Chondrocyte (in vitro differentiated cells): ENCODE results near the gene COA8. TPM values are rescaled to one million over a fixed set of nuclear protein-coding genes. Genes with fewer than 3 reads are reported as not detected.

Source experiments
- DNase-seq: peaks from one replicate; pipeline ENCODE4 v3.0.0; 2021; ENCODE audit warnings: mixed read lengths, low spot score
- H3K27ac Mint-ChIP-seq: one replicate; pipeline ENCODE4 v1.8.0; 2021; ENCODE audit warnings: mild to moderate bottlenecking, moderate library complexity, mixed read lengths; ENCODE audit not compliant: unreplicated experiment
- H3K27me3 Mint-ChIP-seq: 2 replicates; pipeline ENCODE4 v1.8.0; 2021; ENCODE audit warnings: low read depth, mixed read lengths
- H3K36me3 Mint-ChIP-seq: 2 replicates; pipeline ENCODE4 v1.8.0; 2021; ENCODE audit warnings: low read depth, mixed read lengths
- H3K4me1 Mint-ChIP-seq: 2 replicates; pipeline ENCODE4 v1.8.0; 2021; ENCODE audit warnings: low read depth, mild to moderate bottlenecking, mixed read lengths
- H3K4me3 Mint-ChIP-seq: one replicate; pipeline ENCODE4 v1.8.0; 2021; ENCODE audit warnings: mild to moderate bottlenecking, moderate library complexity, mixed read lengths; ENCODE audit not compliant: unreplicated experiment
- H3K9me3 Mint-ChIP-seq: 2 replicates; pipeline ENCODE4 v1.8.0; 2021; ENCODE audit warnings: low read depth, mixed read lengths
- total RNA-seq: library from RNA; stranded (reverse); gene quantifications from 3 replicates; pipeline ENCODE4 v1.2.1, GENCODE V29; 2021
- TF ChIP-seq, protein P1 (sequence below): fragments of 200-600 bp; sonication (generic); IDR thresholded peaks from 2 replicates; pipeline ENCODE4 v1.5.0; 2021; ENCODE audit warnings: antibody characterized with exemption, mild to moderate bottlenecking, moderate library complexity

The COA8 gene
- total RNA-seq, 1 donor from 2014 or later = 51.9 TPM

DNA sequence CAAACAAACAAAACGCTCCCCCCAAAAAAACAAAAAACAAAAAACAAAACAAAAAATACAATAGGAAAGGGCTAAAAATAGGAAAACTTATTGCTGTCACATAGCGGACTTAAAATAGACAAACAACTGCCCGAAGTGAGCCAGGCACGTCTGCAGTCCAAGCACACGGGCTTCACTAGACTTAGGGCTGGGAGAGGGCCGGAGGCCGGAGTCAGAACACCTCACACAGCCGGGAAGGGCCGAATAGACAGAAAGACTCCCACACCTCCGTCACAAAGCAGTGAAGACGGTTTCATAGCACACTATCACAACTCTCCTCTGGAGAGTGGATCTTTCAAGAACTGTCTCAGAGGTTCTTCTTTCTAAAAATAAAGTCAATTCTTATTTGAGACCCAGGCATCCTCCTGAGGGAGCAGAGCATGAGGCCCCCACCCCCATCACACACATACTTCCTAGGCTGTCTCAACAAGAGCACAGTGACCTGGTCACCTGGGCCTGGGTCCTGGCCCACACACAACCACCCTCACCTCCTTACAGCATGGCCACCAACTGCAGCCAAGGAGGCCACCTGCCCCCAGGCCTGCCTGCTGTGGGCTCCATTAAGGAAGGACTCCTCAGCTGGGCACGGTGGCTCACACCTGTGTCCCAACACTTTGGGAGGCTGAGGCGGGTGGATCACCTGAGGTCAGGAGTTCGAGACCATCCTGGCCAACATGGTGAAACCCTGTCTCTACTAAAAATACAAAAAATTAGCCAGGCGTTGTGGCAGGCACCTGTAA, 7.0 kb upstream of the COA8 start:
- Mint-ChIP-seq H3K4me3 (no peak overlapping the region), H3K9me3 (no peaks in the 10 kb centered on the region), H3K4me1 (peaks cover 39% of the 10 kb centered on the region), H3K36me3 (peaks cover 10% of the 10 kb centered on the region), H3K27ac (no peak overlapping the region), H3K27me3 (no peaks in the 10 kb centered on the region)
- TF ChIP-seq, protein P1, sequence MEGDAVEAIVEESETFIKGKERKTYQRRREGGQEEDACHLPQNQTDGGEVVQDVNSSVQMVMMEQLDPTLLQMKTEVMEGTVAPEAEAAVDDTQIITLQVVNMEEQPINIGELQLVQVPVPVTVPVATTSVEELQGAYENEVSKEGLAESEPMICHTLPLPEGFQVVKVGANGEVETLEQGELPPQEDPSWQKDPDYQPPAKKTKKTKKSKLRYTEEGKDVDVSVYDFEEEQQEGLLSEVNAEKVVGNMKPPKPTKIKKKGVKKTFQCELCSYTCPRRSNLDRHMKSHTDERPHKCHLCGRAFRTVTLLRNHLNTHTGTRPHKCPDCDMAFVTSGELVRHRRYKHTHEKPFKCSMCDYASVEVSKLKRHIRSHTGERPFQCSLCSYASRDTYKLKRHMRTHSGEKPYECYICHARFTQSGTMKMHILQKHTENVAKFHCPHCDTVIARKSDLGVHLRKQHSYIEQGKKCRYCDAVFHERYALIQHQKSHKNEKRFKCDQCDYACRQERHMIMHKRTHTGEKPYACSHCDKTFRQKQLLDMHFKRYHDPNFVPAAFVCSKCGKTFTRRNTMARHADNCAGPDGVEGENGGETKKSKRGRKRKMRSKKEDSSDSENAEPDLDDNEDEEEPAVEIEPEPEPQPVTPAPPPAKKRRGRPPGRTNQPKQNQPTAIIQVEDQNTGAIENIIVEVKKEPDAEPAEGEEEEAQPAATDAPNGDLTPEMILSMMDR = no peak
- DNase-seq = no peak

GRCh38 chr14:103556946-103557758, 5.6 kb upstream of the COA8 start:
- TF ChIP-seq, protein P1 = no peak
- H3K9me3 Mint-ChIP-seq = no peaks in the 10 kb centered on the region
- H3K27me3 Mint-ChIP-seq = no peaks in the 10 kb centered on the region
- peaks cover 42% of the 10 kb centered on the region for H3K4me1 Mint-ChIP-seq
- no peak overlapping the region for H3K27ac Mint-ChIP-seq
- H3K4me3 Mint-ChIP-seq = no peak overlapping the region
- peaks cover 10% of the 10 kb centered on the region for H3K36me3 Mint-ChIP-seq
- no peak for DNase-seq

- peaks cover 32% of the 10 kb centered on the region for H3K4me1 Mint-ChIP-seq
- H3K9me3 Mint-ChIP-seq = no peaks in the 10 kb centered on the region
- no peak overlapping the region for H3K27ac Mint-ChIP-seq
- no peak overlapping the region for H3K4me3 Mint-ChIP-seq
- H3K27me3 Mint-ChIP-seq = no peaks in the 10 kb centered on the region
- no peak for DNase-seq
- TF ChIP-seq, protein P1 = no peak
- H3K36me3 Mint-ChIP-seq = peaks cover 10% of the 10 kb centered on the region
Measured at GRCh38 chr14:103558071-103558882, 4.5 kb upstream of the COA8 start.

DNA sequence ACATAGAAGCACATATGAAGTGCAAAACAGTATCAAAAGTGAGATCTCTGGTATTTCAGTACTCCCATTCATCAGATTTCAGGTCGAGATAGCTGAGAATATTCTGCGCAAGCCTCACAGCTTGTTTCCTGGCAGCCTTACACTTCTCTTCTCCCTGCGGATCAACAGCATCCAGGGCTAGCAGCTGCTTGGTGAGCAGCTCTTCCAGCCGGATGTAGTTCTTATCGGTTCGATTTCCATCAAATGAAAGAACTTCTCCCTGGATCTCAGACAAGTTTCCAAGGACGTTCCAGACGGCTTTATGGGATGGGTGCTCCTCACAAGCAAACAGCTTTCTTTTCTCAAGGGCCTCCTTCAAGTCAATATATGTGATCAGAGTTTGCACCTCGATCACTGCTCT, 3.0 kb upstream of the COA8 start:
- peaks cover 10% of the 10 kb centered on the region for H3K36me3 Mint-ChIP-seq
- no peaks in the 10 kb centered on the region for H3K27me3 Mint-ChIP-seq
- H3K9me3 Mint-ChIP-seq = no peaks in the 10 kb centered on the region
- H3K27ac Mint-ChIP-seq = no peak overlapping the region
- no peak for DNase-seq
- H3K4me1 Mint-ChIP-seq = peaks cover 42% of the 10 kb centered on the region
- no peak overlapping the region for H3K4me3 Mint-ChIP-seq
- TF ChIP-seq, protein P1 = no peak

DNA sequence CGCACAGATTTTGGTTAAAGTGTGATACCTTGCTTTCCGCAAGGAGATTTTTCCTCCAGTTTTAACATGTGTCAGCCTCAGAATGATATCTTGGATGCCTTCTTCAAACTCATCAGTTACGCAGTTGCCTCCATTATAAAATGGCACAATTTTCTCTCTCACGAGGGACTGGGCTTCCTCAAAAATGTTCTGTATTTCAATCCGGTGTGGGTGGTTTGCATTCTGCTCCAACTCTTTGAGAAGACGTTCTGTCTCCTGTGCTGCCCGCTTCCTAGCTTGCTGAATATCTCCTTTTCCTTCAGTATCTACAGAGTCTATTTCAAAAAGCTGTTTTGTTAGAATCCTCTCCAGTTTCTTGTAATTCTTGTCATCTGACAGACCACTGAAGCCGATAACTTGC, 2.1 kb upstream of the COA8 start:
- no peaks in the 10 kb centered on the region for H3K27me3 Mint-ChIP-seq
- no peaks in the 10 kb centered on the region for H3K9me3 Mint-ChIP-seq
- H3K4me1 Mint-ChIP-seq = peaks cover 43% of the 10 kb centered on the region
- peak overlapping the region; percentile 84 for H3K4me3 Mint-ChIP-seq
- no peak overlapping the region for H3K27ac Mint-ChIP-seq
- no peak for DNase-seq
- H3K36me3 Mint-ChIP-seq = peaks cover 10% of the 10 kb centered on the region
- TF ChIP-seq, protein P1 = no peak
